Measurements from ENCODE around the gene DDX49.
A peak's percentile ranks its signal among the peaks of the same experiment; 100 is the strongest.

DDX49 gene, protein sequence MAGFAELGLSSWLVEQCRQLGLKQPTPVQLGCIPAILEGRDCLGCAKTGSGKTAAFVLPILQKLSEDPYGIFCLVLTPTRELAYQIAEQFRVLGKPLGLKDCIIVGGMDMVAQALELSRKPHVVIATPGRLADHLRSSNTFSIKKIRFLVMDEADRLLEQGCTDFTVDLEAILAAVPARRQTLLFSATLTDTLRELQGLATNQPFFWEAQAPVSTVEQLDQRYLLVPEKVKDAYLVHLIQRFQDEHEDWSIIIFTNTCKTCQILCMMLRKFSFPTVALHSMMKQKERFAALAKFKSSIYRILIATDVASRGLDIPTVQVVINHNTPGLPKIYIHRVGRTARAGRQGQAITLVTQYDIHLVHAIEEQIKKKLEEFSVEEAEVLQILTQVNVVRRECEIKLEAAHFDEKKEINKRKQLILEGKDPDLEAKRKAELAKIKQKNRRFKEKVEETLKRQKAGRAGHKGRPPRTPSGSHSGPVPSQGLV

DNA sequence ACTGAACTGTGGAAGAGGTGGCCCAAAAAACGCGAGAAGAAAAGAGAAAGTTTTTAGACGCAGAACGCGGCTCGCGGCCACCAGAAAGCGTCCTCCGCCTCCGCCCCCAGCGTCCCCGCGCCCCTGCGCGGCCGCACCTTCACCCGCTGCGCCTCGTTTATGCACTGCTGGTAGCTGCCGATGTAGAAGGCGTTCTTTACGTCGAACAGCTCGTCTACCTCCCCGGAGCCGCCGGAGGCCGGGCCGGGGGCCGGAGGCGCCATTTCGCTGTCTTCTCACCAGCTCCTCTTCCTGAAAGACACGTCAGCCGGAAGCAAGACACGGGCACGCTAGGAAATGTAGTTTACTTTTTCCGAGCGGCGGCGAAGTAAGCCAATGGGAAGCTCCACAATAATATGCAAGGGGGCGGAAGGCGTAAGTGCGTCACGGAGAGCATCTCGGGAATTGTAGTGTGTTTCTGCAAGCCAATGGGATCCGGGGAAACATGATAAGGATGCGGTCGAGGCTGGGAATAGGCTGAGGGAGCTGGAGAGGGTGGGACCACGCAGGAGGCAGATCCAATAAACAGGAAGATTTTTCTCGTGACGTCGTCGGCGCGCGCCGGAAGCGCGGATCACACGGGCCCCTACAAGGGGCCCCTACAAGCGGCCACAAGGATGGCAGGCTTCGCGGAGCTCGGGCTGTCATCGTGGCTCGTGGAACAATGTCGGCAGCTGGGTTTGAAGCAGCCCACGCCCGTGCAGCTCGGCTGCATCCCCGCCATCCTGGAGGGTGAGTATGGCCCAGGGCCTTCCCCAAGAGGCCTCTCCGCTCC lies at the start of gene DDX49, which contains the start of gene COPE:
Gene DDX49 (plus strand): TSS at position 630 of the 814 bp plus-strand sequence. CDS start 27 bp downstream, at position 657.
Gene COPE (minus strand): TSS at position 302 of the 814 bp plus-strand sequence. CDS start 39 bp downstream, at position 263.
- peak; percentile 100 for DNase-seq

DNA sequence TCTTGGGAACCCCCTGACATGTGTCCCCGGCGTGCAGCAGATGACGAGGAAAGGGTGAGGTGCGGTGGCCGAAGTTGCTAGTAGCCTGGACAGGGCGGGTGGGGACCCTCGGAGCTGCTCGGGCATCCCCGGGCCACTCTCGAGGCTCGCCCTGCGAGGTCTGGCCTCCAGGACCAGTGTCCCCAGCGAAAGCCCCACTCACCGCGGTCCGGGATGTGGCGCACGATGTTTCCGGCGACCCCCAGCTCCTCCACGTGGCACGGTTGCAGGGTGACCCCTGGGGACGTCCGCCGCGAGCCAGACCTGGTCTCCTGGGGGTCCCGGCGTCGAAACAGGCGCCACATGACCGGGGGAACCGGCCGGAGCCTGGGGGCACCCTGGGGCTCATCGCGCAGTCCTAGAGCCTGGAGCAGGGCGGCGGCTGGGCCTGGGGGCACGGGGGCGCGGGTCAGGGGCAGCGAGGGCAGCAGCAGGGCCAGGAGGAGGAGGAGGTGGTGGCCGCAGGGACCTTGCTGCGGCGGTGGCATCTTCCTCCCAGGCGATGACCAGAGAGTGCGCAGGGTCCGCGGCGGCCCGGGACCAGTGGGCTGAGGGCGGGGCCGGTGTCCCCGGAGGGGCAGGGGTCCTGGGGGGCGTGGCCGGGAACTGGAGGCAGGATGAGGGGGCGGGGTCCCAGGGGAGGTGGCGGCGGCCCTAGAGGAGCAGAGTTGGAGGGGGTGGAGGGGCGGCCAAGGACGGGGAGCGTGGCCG lies 49.6 kb upstream of the DDX49 start:
- no peak for DNase-seq

DNA sequence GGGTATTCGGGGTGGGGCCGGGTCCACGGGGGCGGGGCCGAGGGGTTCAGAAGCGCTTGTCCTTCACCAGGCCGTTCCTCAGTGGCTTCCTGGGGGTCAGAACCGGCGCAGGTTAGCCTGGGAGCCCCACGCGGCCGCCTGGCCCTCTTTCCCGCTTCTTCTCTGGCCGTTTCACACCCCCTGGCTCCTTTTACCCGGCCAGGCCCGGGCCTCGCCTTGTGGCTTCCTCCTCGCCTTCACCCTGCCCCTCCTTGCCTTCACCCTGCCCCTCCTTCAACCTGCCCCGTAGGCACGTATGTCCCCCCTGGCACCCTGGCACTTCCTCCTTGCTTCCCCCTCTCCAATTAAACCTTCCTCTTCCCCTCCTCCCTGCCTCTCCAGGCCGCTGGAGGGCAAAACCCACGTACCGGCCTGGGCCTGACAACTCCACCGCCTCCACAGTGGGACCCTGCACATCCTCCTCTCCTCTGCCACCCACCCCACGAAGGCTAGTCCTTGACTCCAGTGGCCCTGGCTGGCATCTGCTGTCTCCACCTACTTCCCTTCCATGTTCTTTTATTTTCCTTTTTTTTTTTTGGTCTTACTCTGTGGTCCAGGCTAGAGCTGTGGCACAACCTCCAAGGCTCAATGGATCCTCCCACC lies 48.9 kb upstream of the DDX49 start:
- DNase-seq = no peak

DNA sequence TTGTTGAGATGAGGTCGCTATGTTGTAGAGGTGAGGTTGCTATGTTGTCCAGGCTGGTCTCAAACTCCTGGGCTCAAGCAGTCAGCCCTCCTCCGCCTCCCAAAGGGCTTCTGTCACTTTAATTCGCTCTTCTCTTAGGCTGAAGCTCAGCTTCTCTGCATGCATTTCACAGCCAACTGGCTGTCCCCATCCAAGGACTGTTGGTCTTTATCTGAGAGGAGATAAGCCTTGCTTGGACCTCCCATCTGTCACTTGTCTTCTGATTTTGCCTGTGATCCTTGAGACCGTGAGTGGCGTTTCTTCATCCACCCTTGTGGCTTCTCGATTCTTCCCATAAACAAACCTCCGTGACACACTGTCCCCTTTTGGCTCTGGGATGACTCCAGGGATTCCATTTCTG lies 48.0 kb upstream of the DDX49 start:
- no peak for DNase-seq

DNA sequence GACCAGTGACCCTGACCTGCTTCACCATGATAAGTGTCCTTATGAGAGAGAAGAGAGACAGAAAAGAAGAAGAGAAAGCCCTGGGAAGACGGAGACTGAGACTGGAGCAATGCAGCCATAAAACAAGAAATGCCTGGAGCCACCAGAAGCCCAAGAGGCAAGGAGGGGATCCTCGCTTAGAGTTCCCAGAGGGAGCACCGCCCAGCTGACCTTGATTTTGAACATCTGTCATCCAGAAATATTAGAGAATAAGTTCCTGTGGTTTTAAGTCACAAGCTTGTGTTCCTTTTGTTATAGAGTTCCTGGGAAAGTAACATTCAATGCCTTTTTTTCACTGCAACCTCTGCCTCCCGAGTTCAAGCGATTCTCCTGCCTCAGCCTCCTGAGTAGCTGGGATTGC lies 43.8 kb upstream of the DDX49 start:
- no peak for DNase-seq

DNA sequence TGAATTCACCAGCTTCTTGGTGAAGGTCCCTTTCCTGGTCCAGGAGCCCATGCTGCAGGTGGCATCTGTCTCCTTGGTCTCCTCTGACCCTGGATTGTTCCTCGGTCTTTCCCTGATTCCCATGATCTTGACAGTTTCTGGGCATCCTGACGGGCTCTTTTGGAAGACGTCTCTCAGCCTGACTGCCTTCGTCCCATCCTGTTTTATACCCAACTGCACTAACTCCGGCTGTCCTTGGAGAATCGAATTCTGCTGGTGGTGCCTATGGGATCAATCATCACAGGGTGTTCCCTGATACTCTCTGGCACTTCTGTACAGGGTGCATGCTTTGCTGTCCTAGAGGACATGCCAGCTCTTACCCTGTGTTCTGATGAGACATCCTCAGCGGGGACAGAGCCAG lies 42.6 kb upstream of the DDX49 start:
- no peak for DNase-seq

DNA sequence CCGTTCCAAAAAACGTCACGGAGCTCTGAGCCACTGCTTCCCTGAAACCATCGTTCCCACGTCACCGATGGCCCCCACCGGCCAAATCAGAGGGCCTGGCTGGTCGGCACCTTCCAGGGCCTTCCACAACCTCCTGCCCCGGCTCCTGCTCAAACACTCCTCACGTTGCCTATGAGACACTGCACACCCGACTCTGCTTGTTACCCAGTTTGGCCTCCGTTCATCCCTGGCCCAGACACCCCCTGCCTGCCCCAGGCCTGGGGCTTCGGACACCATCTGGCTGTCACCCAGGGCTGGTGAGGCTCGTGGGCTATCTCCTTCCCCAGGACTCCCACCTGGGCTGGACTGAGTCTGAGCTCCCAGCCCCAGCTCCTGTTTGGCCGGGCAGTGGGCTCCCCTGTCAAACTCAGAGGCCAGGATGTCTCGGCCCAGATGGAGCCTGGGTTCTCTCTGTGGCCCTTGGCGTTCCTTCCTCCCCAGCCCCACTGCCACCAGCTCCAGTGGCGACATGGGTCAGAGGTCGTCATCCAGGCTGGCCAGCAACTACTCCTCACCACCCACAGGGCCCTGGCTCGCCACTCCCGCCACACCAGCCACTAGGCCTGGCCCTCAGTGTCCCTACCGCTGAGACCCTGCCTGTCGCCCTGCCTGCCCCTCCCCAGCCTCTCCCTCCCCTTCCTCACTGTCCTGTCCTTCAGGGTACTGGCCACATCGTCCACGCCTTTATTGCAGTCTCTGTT lies 41.3 kb upstream of the DDX49 start:
- DNase-seq = no peak

DNA sequence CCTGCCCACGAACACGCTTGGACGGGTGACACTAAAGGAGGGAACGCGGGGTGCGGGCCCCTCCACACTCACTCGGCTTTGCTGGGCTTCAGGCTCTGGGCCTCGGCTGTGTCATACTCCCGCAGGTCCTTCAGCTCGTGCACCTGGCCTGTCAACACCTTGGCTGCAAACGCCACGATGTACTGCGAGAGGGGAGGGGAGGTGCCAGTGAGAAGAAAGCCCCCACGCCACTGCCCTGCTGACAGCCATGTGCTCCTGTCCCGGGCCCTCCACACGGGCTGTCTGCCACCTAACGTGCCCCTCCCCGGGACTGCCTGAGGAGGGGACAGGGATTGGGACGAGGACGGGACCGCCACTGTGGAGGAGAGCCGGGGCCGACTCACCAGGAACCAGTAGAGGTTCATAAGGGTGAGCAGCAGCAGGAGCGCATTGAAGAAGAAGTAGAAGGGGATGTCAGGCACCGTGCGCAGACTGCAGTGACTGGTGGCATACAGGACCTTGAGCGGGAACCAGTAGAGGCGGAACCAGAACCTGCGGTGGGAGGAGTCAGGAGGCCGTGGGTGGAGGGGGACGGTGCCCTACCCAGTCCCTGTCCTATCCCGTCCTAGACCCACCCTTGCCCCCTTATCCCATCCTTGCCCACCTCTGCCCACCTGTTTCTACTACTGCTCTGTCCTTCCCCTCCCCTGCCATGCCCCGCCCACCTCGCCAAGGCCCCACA lies 40.5 kb upstream of the DDX49 start:
- DNase-seq = no peak

DNA sequence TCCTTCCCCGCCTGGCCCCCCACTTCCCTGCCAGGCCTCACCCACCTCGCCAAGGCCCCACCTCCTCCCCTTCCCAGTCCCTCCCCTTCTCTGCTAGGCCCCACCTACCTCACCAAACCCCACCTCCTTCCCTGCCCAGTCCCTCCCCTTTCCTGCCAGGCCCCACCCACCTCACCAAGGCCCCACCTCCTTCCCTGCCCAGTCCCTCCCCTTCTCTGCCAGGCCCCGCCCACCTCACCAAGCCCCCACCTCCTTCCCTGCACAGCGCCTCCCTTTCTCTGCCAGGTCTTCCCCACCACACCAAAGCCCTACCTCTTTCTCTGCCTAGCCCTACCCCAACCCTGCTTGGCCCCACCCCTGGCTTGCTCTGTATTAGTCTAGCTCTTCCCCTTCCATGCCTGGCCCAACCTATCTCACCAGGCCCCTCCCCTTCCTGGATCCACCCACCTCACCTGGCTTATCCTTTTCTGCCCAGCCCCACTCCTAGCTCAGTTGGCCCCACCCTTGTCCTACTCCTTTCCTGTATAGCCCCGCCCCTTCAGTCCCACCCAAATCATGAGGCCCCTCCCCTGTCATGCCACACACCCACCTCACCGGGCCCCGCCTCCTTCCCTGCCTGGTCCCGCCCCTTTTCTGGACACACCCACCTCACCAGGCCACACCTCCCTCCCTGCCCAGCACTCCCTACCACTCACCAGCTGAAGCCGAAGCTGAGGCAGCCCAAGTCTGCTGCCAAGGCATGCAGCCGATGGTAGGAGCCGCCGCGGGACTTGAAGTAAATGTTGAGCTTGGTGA lies 39.7 kb upstream of the DDX49 start:
- DNase-seq = peak; percentile 5

DNA sequence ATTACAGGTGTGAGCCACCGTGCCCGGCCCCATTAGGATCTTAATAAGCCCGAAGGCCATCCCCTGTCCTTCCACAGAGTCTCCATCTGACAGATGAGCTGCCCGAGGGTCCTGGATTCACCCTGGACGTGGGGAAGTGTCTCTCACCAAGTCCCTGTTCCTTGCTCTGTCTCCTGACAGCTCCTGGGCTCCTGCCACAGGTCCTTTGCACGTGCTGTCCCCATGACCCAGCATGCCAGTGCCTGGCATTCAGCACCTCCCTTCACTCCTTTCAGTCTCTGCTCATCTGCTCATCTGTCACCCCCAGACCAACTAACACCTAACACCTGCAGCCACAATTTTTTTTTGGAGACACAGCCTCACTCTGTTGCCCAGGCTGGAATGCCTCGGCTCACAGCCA lies 38.0 kb upstream of the DDX49 start:
- no peak for DNase-seq

DNA sequence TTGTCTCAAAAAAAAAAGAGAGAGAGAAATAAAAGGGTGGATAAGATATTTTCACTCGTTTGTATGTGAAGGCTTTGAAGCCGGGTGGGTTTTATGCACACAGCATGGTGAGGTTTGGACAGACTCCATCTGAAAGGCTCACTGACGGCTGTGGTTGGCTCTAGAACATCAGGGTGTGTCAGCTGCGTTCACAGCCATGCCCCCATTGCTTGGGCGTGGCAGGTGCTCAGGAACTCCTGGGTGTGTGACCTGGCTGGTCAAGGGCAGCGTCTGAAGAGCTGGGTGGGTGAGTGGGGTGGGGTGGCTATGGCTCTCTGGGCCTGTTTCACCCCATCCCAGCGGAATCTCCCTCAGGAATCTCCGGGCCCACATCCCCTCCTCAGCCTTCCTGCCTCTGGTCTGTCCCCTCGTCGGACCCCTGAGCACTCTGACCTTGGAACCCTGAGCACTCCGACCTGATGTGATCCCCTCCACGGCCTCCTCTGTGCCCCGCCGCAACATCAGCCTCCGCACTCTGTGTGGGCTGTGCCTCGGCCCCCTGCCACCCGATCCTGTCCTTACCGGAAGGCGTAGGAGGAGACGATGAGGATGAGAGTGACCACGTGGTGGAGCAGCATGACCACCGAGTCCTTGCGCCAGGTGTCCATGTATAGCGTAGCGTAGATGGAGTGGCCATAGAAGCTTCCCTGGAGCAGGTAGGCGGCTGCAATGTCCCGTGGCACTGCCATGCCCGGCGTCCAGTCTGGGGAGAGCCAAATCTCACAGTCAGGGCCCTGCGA lies 35.8 kb upstream of the DDX49 start:
- DNase-seq = no peak

DNA sequence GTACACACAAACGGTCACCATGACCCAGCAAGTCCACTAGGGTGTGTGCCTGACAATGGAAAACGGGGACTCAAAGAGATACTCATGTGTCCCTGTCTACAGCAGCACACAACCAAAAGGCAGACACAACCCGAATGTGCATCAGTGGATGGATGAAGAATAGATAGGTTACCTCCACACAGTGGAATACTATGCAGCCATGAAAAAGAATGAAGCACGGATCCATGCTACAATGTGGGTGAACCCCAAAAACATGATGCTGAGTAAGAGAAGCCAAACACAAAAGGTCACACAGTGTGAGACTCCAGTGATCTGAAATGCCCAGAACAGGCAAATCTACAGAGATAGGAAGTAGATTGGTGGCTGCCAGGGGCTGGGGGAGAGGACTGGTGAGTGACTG lies 32.5 kb upstream of the DDX49 start:
- DNase-seq = no peak

DNA sequence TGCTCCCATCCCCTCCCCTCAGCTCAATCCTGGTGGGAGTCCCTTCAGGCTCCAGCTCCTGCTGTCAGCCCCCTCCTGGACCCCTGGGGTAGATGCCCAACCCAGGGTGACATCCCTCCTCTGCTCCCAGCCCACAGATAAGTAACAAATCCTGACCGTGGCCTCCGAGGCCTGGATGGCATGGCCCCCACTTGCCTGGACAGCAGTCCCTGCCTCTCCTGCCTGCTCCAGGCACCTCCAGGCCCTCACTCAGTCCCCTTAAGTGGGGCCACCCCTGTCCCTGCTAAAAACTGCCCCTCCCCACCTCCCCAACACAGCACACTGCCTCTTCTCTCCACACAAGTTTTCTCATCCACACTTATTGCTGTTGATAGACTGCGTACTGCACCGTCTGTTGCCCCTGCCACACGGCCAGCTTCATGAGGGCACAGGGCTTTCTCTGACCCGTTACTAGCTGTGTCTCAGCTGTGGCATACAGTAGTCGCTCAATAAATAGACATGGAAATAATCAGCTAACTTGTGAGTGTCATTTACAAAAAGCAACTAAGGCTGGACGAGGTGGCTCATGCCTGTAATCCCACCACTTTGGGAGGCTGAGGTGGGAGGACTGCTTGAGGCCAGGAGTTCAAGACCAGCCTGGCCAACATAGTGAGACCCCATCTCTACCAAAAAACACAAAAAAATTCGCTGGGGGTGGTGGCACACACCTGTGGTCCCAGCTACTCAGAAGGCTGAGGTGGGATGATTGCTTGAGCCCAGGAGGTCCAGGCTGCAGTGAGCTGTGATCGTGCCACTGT lies 29.4 kb upstream of the DDX49 start:
- no peak for DNase-seq

DNA sequence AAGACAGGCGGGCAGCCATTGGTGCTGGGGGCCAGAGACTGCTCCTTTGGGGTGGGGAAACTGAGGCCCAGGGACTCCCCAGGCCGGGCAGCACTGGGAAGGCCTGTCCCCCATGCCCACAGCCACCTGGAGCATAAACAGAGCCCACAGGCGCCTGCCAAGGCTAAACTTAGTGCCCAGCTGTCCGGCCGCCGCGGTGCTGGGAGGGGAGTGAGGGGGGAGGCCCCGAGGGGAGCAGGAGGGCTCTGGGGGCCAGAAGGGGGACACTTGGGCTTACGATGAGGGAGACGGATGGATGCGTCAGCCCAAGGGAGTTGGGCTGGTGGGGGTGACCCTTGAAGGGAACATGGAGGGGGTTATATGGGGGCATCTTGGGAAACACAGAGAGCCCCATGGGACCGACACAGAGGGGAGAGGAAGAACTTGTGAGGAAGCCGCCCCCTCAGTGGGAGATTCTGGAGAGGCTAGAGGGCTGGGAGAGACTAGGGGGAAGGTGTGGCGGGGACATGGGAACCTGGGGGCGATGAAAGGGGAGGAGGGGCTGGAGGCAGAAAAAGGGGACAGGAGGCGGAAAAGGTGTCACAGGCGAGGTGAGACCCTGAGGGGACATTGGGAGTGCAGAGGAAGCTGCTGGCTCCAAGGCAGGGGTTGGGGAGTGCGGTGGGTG lies 25.8 kb upstream of the DDX49 start:
- DNase-seq = no peak

DNA sequence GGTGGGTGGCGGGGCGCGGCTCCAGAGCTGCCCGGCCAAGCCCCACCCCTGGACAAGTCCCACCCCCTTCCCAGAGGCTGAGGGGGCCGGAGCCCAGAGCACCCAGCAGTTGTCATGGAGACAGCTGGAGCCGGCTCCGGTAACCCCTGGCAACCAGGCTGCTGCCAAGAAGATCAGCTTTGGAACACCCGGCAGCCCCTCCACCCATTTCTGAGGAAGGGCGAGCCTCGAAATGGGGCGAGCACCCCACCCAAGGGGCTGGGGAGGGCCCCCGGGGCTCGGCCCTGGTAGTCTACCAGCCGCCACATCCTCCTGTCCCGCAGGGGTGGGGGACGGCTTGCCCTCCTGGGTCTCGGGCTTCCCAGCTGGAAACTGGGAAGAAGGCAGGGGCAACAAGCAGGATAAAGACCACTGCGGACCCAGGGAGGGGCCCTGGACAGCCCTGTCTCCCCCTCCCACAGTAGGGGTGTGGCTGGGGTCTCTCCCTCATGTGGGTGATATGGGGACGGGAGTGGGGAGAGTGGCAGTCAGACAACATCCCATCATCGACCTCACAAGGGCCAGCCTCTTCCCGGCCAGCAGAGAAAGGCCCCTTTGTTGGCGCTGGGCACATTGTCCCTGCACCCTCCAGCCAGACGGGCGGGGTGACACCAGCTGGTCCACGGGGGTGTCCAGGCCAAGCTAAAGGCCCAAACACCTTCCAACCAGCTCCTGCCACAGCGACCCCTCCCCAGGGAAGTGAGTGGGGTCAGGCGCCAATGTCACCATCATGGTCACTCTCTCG lies 25.1 kb upstream of the DDX49 start:
- DNase-seq = peak; percentile 68

DNA sequence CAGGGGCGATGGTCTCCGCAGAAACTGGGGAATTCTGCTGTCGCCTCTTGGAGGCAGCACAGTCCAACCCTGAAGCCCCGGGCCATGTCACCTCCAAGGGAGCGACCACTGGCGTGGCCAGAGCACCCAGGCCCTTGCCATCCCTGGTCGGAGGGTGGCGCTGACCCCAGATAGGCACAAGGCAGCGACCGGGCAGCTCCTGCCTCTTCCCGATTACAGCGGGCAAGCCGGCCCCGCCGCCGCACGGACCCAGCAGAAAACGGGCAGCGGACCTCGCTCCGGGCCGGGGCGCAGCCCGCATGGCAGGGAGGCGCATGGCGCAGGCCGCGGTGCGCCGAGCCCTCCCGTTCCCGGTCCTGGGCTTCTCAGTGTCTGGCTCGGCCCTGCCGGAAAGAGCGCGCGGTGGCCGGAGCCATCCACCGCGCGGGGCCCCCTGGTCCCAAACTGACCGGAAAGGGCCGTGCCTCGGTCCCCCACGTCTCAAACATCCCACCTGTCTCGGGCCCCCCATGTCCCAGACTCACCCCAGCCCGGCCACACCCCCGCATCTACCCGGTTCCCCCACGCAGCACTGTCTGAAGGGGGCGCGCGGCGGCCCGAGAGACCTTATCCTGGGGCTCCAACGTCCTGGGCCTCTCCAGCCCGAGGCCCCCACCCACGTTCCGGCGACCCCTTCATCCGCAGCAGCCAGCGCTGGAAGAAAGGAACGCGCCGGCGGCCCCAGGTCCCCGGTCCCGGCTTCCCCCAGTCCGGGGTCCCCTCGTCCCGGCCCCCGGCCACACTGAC lies 24.3 kb upstream of the DDX49 start:
- DNase-seq = peak; percentile 35
